HG03442 (cell line): Measurements from ENCODE around the gene RMC1.

Experiments
- ATAC-seq: cut with Tn5 transposase; IDR thresholded peaks from one replicate; pipeline ENCODE4 v1.9.1; 2021; ENCODE audit warnings: mild to moderate bottlenecking, moderate library complexity; ENCODE audit not compliant: unreplicated experiment

RMC1 gene

DNA sequence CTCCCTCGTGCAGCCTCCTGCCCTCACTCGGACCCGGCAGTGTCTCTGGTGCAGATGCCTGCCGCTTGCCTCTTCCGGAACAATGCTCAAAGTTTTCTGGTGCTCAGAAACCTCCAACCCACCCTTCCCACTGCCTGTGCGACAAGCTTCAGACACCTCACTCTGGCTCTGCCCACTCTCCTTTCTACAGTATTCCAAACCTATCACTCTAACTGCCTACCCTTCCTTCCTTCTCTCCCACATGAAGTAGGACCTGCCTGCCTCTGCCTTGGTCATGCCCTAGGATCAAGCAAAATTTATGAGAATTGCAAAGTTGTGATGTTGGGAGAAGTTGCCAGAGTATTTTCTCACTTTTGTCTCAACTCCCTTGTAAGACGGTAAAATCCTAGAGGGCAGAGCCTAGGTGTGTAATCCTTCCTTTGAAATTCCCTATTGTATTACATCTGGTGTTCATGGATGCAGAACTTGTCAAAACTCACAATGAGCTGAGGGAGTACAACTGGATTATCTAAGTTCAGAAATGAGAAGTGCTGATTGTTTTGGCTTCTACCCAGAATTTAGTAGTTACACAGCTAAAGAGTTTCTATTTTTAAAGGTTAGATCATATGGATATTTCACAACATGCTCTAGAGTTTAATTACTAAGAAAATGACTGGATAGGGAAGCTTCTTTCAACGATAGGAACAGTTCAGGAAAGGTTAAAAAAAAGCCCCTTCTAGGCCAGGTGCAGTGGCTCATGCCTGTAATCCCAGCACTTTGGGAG lies 75.8 kb downstream of the RMC1 start:
- no peak for ATAC-seq

GRCh38 chr18:23580677-23581367 lies 77.5 kb downstream of the RMC1 start:
- ATAC-seq: no peak
